Trophoblast cell (in vitro differentiated cells and primary cell): ENCODE results near the gene CPNE9.

Experiments used
- DNase-seq, 2 donors: peaks; one replicate each; pipeline ENCODE4 v3.0.0-alpha.2; 2016
- H2AFZ ChIP-seq: 2 replicates; pipeline ENCODE4 v1.6.1; 2013; ENCODE audit warnings: low read length, moderate library complexity, mild to moderate bottlenecking; ENCODE audit not compliant: insufficient read depth, poor library complexity
- H2AK5ac ChIP-seq: 2 replicates; pipeline ENCODE4 v1.6.1; 2013; ENCODE audit warnings: mild to moderate bottlenecking, low read length
- H2BK120ac ChIP-seq: 2 replicates; pipeline ENCODE4 v1.6.1; 2013; ENCODE audit warnings: low read length, mild to moderate bottlenecking, moderate library complexity; ENCODE audit not compliant: insufficient read depth, poor library complexity
- H2BK12ac ChIP-seq: 2 replicates; pipeline ENCODE4 v1.6.1; 2013; ENCODE audit warnings: mild to moderate bottlenecking, low read length, moderate library complexity
- H2BK5ac ChIP-seq: 2 replicates; pipeline ENCODE4 v1.6.1; 2013; ENCODE audit warnings: low read length, low read depth, moderate library complexity, mild to moderate bottlenecking; ENCODE audit not compliant: poor library complexity
- H3K14ac ChIP-seq: 2 replicates; pipeline ENCODE4 v1.6.1; 2013; ENCODE audit warnings: mild to moderate bottlenecking, low read length
- H3K18ac ChIP-seq: 2 replicates; pipeline ENCODE4 v1.6.1; 2013; ENCODE audit warnings: mild to moderate bottlenecking, low read length
- H3K23ac ChIP-seq: 2 replicates; pipeline ENCODE4 v1.6.1; 2013; ENCODE audit warnings: low read length
- H3K27ac ChIP-seq: 2 replicates; pipeline ENCODE4 v1.5.1; 2013; ENCODE audit warnings: low read depth, mild to moderate bottlenecking, inconsistent platforms, low read length, moderate library complexity
- H3K27me3 ChIP-seq: 2 replicates; pipeline ENCODE4 v1.6.1; 2013; ENCODE audit warnings: inconsistent platforms, mild to moderate bottlenecking, low read length, moderate library complexity; ENCODE audit not compliant: insufficient read depth
- H3K36me3 ChIP-seq, 2 experiments: 1 replicate in 1 of 2; 2 replicates in 1 of 2; pipeline ENCODE4 v1.6.1; 2013; ENCODE audit warnings: low read length in 2 of 2, mild to moderate bottlenecking in 2 of 2, moderate library complexity in 1 of 2; ENCODE audit not compliant: insufficient read depth in 2 of 2, control insufficient read depth in 1 of 2
- H3K4ac ChIP-seq: 2 replicates; pipeline ENCODE4 v1.6.1; 2013; ENCODE audit warnings: low read depth, mild to moderate bottlenecking, low read length, moderate library complexity
- H3K4me1 ChIP-seq, 2 experiments: 1 replicate in 1 of 2; 2 replicates in 1 of 2; pipeline ENCODE4 v1.6.1; 2013; ENCODE audit warnings: low read length in 2 of 2, mild to moderate bottlenecking in 2 of 2, moderate library complexity in 1 of 2; ENCODE audit not compliant: insufficient read depth in 2 of 2, control insufficient read depth in 1 of 2
- H3K4me2 ChIP-seq: 2 replicates; pipeline ENCODE4 v1.6.1; 2013; ENCODE audit warnings: inconsistent platforms, mild to moderate bottlenecking, low read length, moderate library complexity
- H3K4me3 ChIP-seq: 2 replicates; pipeline ENCODE4 v1.5.1; 2013; ENCODE audit warnings: mild to moderate bottlenecking, low read depth, low read length, inconsistent platforms
- H3K79me1 ChIP-seq: one replicate; pipeline ENCODE4 v1.6.1; 2013; ENCODE audit warnings: low read length
- H3K79me2 ChIP-seq: 2 replicates; pipeline ENCODE4 v1.6.1; 2013; ENCODE audit warnings: low read length, mild to moderate bottlenecking; ENCODE audit not compliant: control insufficient read depth, insufficient read depth, poor library complexity
- H3K9ac ChIP-seq: 2 replicates; pipeline ENCODE4 v1.6.1; 2013; ENCODE audit warnings: mild to moderate bottlenecking, low read length
- H3K9me3 ChIP-seq: 2 replicates; pipeline ENCODE4 v1.6.1; 2013; ENCODE audit warnings: low read depth, mild to moderate bottlenecking, control low read depth, inconsistent platforms, low read length; ENCODE audit not compliant: insufficient read depth
- H4K12ac ChIP-seq: 2 replicates; pipeline ENCODE4 v1.6.1; 2013; ENCODE audit warnings: low read depth, mild to moderate bottlenecking, low read length, moderate library complexity
- H4K8ac ChIP-seq: 2 replicates; pipeline ENCODE4 v1.6.1; 2013; ENCODE audit warnings: low read depth, mild to moderate bottlenecking, low read length, moderate library complexity
- H4K91ac ChIP-seq: one replicate; pipeline ENCODE4 v1.6.1; 2013; ENCODE audit warnings: low read depth, mild to moderate bottlenecking, low read length, moderate library complexity
- WGBS: extraction: QIAGEN DNeasy Blood & Tissue Kit; methylation state at CpG from one replicate; pipeline ENCODE4 v1.1.7; 2013; ENCODE audit warnings: missing lambda C conversion rate; ENCODE audit not compliant: insufficient read length, insufficient coverage; ENCODE audit errors: extremely low coverage; 5-methylcytosine and 5-hydroxymethylcytosine counted together

Gene CPNE9

GRCh38 chr3:9673752-9674151 is 29.9 kb upstream of the CPNE9 start:
- H2AFZ ChIP-seq = no peak overlapping the region
- no peak overlapping the region for H3K4me3 ChIP-seq
- H2BK5ac ChIP-seq = no peak overlapping the region
- no peak overlapping the region for H2BK12ac ChIP-seq
- no peak overlapping the region for H3K9ac ChIP-seq
- no peak overlapping the region for H3K23ac ChIP-seq
- no peak overlapping the region for H2BK120ac ChIP-seq
- H3K79me1 ChIP-seq = no peaks in the 10 kb centered on the region
- no peaks in the 10 kb centered on the region for H3K4me1 ChIP-seq
- no peak overlapping the region for H3K4me2 ChIP-seq
- no peak for DNase-seq
- no peak overlapping the region for H4K8ac ChIP-seq
- H3K4ac ChIP-seq = no peak overlapping the region
- H4K12ac ChIP-seq = no peak overlapping the region
- no peak overlapping the region for H4K91ac ChIP-seq
- no peak overlapping the region for H3K27ac ChIP-seq
- H3K27me3 ChIP-seq = no peaks in the 10 kb centered on the region
- H3K9me3 ChIP-seq = no peaks in the 10 kb centered on the region
- no peak overlapping the region for H2AK5ac ChIP-seq
- H3K36me3 ChIP-seq = peaks cover 36 to 53% of the 10 kb centered on the region in 2 experiments
- no CpG with 5 or more reads among the region's 2 CpGs for WGBS
- no peaks in the 10 kb centered on the region for H3K79me2 ChIP-seq
- H3K14ac ChIP-seq = no peak overlapping the region
- no peak overlapping the region for H3K18ac ChIP-seq

GRCh38 chr3:9675736-9676290 is 27.8 kb upstream of the CPNE9 start:
- Histone ChIP-seq H3K27me3 (no peaks in the 10 kb centered on the region), H4K12ac (no peak overlapping the region), H3K79me2 (no peaks in the 10 kb centered on the region), H3K4me3 (no peak overlapping the region), H3K36me3 (peaks cover 42 to 62% of the 10 kb centered on the region in 2 experiments), H3K23ac (no peak overlapping the region), H4K8ac (no peak overlapping the region), H2AK5ac (no peak overlapping the region), H3K27ac (no peak overlapping the region), H3K4me2 (no peak overlapping the region), H3K14ac (no peak overlapping the region), H3K18ac (no peak overlapping the region), H3K79me1 (no peaks in the 10 kb centered on the region), H4K91ac (no peak overlapping the region), H2BK5ac (no peak overlapping the region), H2AFZ (no peak overlapping the region), H3K9ac (no peak overlapping the region), H3K4me1 (no peaks in the 10 kb centered on the region), H2BK120ac (no peak overlapping the region), H3K4ac (no peak overlapping the region), H2BK12ac (no peak overlapping the region), H3K9me3 (no peaks in the 10 kb centered on the region)
- DNase-seq = no peak
- WGBS = no CpG with 5 or more reads among the region's 5 CpGs

GRCh38 chr3:9676785-9677184 is 26.8 kb upstream of the CPNE9 start:
- Histone ChIP-seq H3K18ac (no peak overlapping the region), H3K27me3 (no peaks in the 10 kb centered on the region), H3K36me3 (peaks cover 45 to 64% of the 10 kb centered on the region in 2 experiments), H2AFZ (no peak overlapping the region), H3K9me3 (no peaks in the 10 kb centered on the region), H3K79me1 (no peaks in the 10 kb centered on the region), H3K4me2 (no peak overlapping the region), H4K12ac (no peak overlapping the region), H2AK5ac (no peak overlapping the region), H3K79me2 (no peaks in the 10 kb centered on the region), H3K9ac (no peak overlapping the region), H3K14ac (no peak overlapping the region), H3K4ac (no peak overlapping the region), H4K8ac (no peak overlapping the region), H4K91ac (no peak overlapping the region), H3K4me3 (no peak overlapping the region), H2BK5ac (no peak overlapping the region), H2BK120ac (no peak overlapping the region), H3K23ac (no peak overlapping the region), H3K4me1 (no peaks in the 10 kb centered on the region), H2BK12ac (no peak overlapping the region), H3K27ac (no peak overlapping the region)
- WGBS = no CpG with 5 or more reads among the region's 6 CpGs
- DNase-seq = no peak

- no peaks in the 10 kb centered on the region for H3K79me2 ChIP-seq
- H3K79me1 ChIP-seq = no peaks in the 10 kb centered on the region
- no peak overlapping the region for H2BK12ac ChIP-seq
- no peak overlapping the region for H3K4me2 ChIP-seq
- H2BK120ac ChIP-seq = no peak overlapping the region
- no peak overlapping the region for H3K9ac ChIP-seq
- no peak overlapping the region for H4K91ac ChIP-seq
- no peaks in the 10 kb centered on the region for H3K9me3 ChIP-seq
- H2BK5ac ChIP-seq = no peak overlapping the region
- no peak overlapping the region for H3K4me3 ChIP-seq
- H4K8ac ChIP-seq = no peak overlapping the region
- no peaks in the 10 kb centered on the region for H3K27me3 ChIP-seq
- H3K36me3 ChIP-seq = peaks cover 47 to 58% of the 10 kb centered on the region in 2 experiments
- no peak overlapping the region for H2AFZ ChIP-seq
- H2AK5ac ChIP-seq = no peak overlapping the region
- no peak overlapping the region for H4K12ac ChIP-seq
- DNase-seq = no peak
- H3K27ac ChIP-seq = no peak overlapping the region
- WGBS = no CpG with 5 or more reads among the region's 3 CpGs
- H3K18ac ChIP-seq = no peak overlapping the region
- no peak overlapping the region for H3K4ac ChIP-seq
- H3K23ac ChIP-seq = no peak overlapping the region
- no peak overlapping the region for H3K14ac ChIP-seq
- H3K4me1 ChIP-seq = no peaks in the 10 kb centered on the region
Measured at GRCh38 chr3:9678493-9678892, 25.1 kb upstream of the CPNE9 start.
